HCT116 (cell line): ENCODE measurements around the gene C2orf76. TPM values are rescaled to one million over a fixed set of nuclear protein-coding genes. Genes with fewer than 3 reads are reported as not detected.

ENCODE experiments used
- ATAC-seq: fragments of 200-7000 bp; cut with Tn5 transposase; 2 replicates; pipeline ENCODE4 v1.9.1; 2020; ENCODE audit warnings: mild to moderate bottlenecking, moderate library complexity
- BruUV-seq: library from RNA; stranded (reverse); fragments of 400-500 nt; replicated peaks from 2 replicates; lab custom pipeline; 2021; lab: Mats Ljungman, UMichigan
- CTCF ChIA-PET: fragments of 300-600 bp; sonication (Branson Sonifier 250); formaldehyde crosslinking; loops from one replicate; lab custom pipeline; 2021; ENCODE audit warnings: antibody characterized with exemption; lab: Charles Lee
- POLR2A ChIA-PET: fragments of 300-600, 350-600 bp; sonication (Branson Sonifier 250); formaldehyde crosslinking; loops from one replicate; lab custom pipeline; 2021; ENCODE audit warnings: antibody characterized with exemption; lab: Charles Lee
- RAD21 ChIA-PET, 2 experiments: fragments of 300-600 bp; sonication (Branson Sonifier 250); formaldehyde crosslinking; loops; one replicate each; lab custom pipeline; 2023; ENCODE audit warnings: low total read pairs in 2 of 2; ENCODE audit not compliant: uncharacterized antibody in 2 of 2, unreplicated experiment in 2 of 2, low non-redundant PET in 1 of 2; lab: Charles Lee
- DNase-seq: peaks from one replicate; pipeline ENCODE4 v3.0.0-alpha.2; 2010; ENCODE audit warnings: low read depth, low spot score
- H2AFZ ChIP-seq: fragments of 200-600 bp; shearing (Covaris generic), sonication (generic); 2 replicates; pipeline ENCODE4 v1.6.1; 2017; ENCODE audit warnings: low read depth, mixed run types, mixed read lengths, antibody characterized with exemption, low read length; ENCODE audit not compliant: poor library complexity, severe bottlenecking
- H3K27ac ChIP-seq: 2 replicates; pipeline ENCODE4 v1.5.1; 2012; ENCODE audit warnings: low read depth, low read length
- H3K27me3 ChIP-seq: fragments of 200-600 bp; sonication (generic); 2 replicates; pipeline ENCODE4 v1.6.1; 2016; ENCODE audit warnings: mixed run types, low read length, mixed read lengths; ENCODE audit not compliant: insufficient read depth
- H3K36me3 ChIP-seq, 2 experiments: fragments of 200-500 bp in 1 of 2; fragments of 200-600 bp in 1 of 2; sonication (Bioruptor generic) in 1 of 2; sonication (generic) in 1 of 2; 2 replicates each; pipeline versions ENCODE4 v1.5.1 to v1.6.1; 2014 to 2016; ENCODE audit warnings: low read length in 2 of 2, inconsistent platforms in 1 of 2, mixed read lengths in 1 of 2, mixed run types in 1 of 2; ENCODE audit not compliant: insufficient read depth in 2 of 2, control insufficient read depth in 1 of 2
- H3K4me1 ChIP-seq, 2 experiments: fragments of 200-600 bp in 1 of 2; sonication (generic) in 1 of 2; 2 replicates each; pipeline versions ENCODE4 v1.5.1 to v1.6.1; 2012 to 2017; ENCODE audit warnings: low read length in 2 of 2, inconsistent platforms in 1 of 2, mild to moderate bottlenecking in 1 of 2, mixed read lengths in 1 of 2, mixed run types in 1 of 2, moderate library complexity in 1 of 2; ENCODE audit not compliant: insufficient read depth in 2 of 2, control insufficient read depth in 1 of 2
- H3K4me2 ChIP-seq: fragments of 200-600 bp; sonication (generic); 2 replicates; pipeline ENCODE4 v1.6.1; 2017; ENCODE audit warnings: mixed run types, low read length, mixed read lengths
- H3K4me3 ChIP-seq, 2 experiments: fragments of 200-600 bp in 1 of 2; sonication (generic) in 1 of 2; replicated peaks in 1 of 2; 2 replicates each; pipeline ENCODE4 v1.5.1; 2011 to 2016; ENCODE audit warnings: low read length in 2 of 2, control low read depth in 1 of 2, low read depth in 1 of 2, mild to moderate bottlenecking in 1 of 2, mixed read lengths in 1 of 2, mixed run types in 1 of 2
- H3K79me2 ChIP-seq: fragments of 200-600 bp; sonication (generic); 2 replicates; pipeline ENCODE4 v1.6.1; 2017; ENCODE audit warnings: mild to moderate bottlenecking, mixed run types, low read length, moderate library complexity, mixed read lengths; ENCODE audit not compliant: insufficient read depth
- H3K9ac ChIP-seq: fragments of 200-600 bp; sonication (generic); 2 replicates; pipeline ENCODE4 v1.6.1; 2016; ENCODE audit warnings: low read length, mixed read lengths
- H3K9me2 ChIP-seq: fragments of 200-600 bp; sonication (generic), shearing (Covaris generic); 2 replicates; pipeline ENCODE4 v1.6.1; 2017; ENCODE audit warnings: mixed run types, mild to moderate bottlenecking, moderate library complexity; ENCODE audit not compliant: insufficient read depth
- H3K9me3 ChIP-seq, 2 experiments: fragments of 200-500 bp in 1 of 2; fragments of 200-600 bp in 1 of 2; sonication (Bioruptor generic) in 1 of 2; sonication (generic) in 1 of 2; 2 replicates each; pipeline ENCODE4 v1.6.1; 2014 to 2017; ENCODE audit warnings: low read length in 2 of 2, mixed read lengths in 2 of 2, inconsistent platforms in 1 of 2, low read depth in 1 of 2, mild to moderate bottlenecking in 1 of 2, mixed run types in 1 of 2, moderate library complexity in 1 of 2; ENCODE audit not compliant: control insufficient read depth in 1 of 2, insufficient read depth in 1 of 2
- H4K20me1 ChIP-seq: fragments of 200-600 bp; sonication (generic), shearing (Covaris generic); 2 replicates; pipeline ENCODE4 v1.6.1; 2017; ENCODE audit warnings: mixed run types, mild to moderate bottlenecking, moderate library complexity; ENCODE audit not compliant: insufficient read depth
- CBX3 ChIP-seq: IDR thresholded peaks from 2 replicates; pipeline ENCODE4 v1.6.1; 2012; ENCODE audit warnings: low read depth
- CEBPB ChIP-seq: IDR thresholded peaks from 2 replicates; pipeline ENCODE4 v1.6.1; 2012; ENCODE audit warnings: low read depth
- ELF1 ChIP-seq: IDR thresholded peaks from 2 replicates; pipeline ENCODE4 v1.6.1; 2012; ENCODE audit warnings: low read depth, borderline replicate concordance
- EZH2 ChIP-seq: fragments of 200-600 bp; sonication (generic); IDR thresholded peaks from 2 replicates; pipeline ENCODE4 v1.6.1; 2017; ENCODE audit warnings: antibody characterized with exemption, mixed run types
- FOSL1 ChIP-seq: IDR thresholded peaks from 2 replicates; pipeline ENCODE4 v1.6.1; 2012; ENCODE audit warnings: low read depth
- JUND ChIP-seq: IDR thresholded peaks from 2 replicates; pipeline ENCODE4 v1.6.1; 2012
- MAX ChIP-seq: IDR thresholded peaks from 2 replicates; pipeline ENCODE4 v1.6.1; 2012
- POLR2A ChIP-seq: IDR thresholded peaks from 2 replicates; pipeline ENCODE4 v1.7.0; 2011; ENCODE audit warnings: borderline replicate concordance; ENCODE audit not compliant: insufficient read depth, insufficient read length; ENCODE audit errors: extremely low read depth
- POLR2AphosphoS5 ChIP-seq: IDR thresholded peaks from 2 replicates; pipeline ENCODE4 v1.6.1; 2011; ENCODE audit warnings: mild to moderate bottlenecking, low read depth, low read length, moderate library complexity
- REST ChIP-seq: IDR thresholded peaks from 2 replicates; pipeline ENCODE4 v1.6.1; 2012; ENCODE audit warnings: low read depth
- SIN3A ChIP-seq: IDR thresholded peaks from 2 replicates; pipeline ENCODE4 v1.6.1; 2012; ENCODE audit warnings: low read depth
- SP1 ChIP-seq: IDR thresholded peaks from 2 replicates; pipeline ENCODE4 v1.6.1; 2012; ENCODE audit warnings: low read depth
- TCF7L2 ChIP-seq: IDR thresholded peaks from 2 replicates; pipeline ENCODE4 v1.7.0; 2011; ENCODE audit warnings: borderline replicate concordance, inconsistent platforms; ENCODE audit not compliant: insufficient read depth, insufficient read length; ENCODE audit errors: extremely low read depth
- ZBTB33 ChIP-seq: IDR thresholded peaks from 2 replicates; pipeline ENCODE4 v1.6.1; 2011; ENCODE audit warnings: mild to moderate bottlenecking, low read length, moderate library complexity; ENCODE audit not compliant: insufficient replicate concordance; ENCODE audit errors: extremely low read depth
- intact Hi-C: fragments of 100-400 bp; cut with micrococcal nuclease; formaldehyde crosslinking; loops from 2 replicates; pipeline ENCODE4 v1.10.0; 2022
- total RNA-seq: library from RNA; stranded (reverse); gene quantifications from one replicate; pipeline ENCODE4 v1.2.1, GENCODE V29; 2021; ENCODE audit not compliant: unreplicated experiment

C2orf76 gene
- total RNA-seq, 1 experiment from 2014 or later, result 10.5 TPM

GRCh38 chr2:119253760-119254600 lies 112.7 kb downstream of the C2orf76 start:
- Histone ChIP-seq H3K79me2 (peaks cover 12% of the 10 kb centered on the region; the same call in 1 of the 2 replicates), H3K27me3 (no peaks in the 10 kb centered on the region), H3K27ac (peak overlapping the region; percentile 74), H2AFZ (no peak overlapping the region), H3K4me3 (peak overlapping the region in 1 of 2 experiments; percentile 14; a peak in 1 of 4 replicates), H4K20me1 (no peaks in the 10 kb centered on the region; the same call in 1 of the 2 replicates), H3K4me2 (peak overlapping the region; percentile 68), H3K9ac (peak overlapping the region; percentile 49), H3K4me1 (peaks cover 53 to 81% of the 10 kb centered on the region in 2 experiments), H3K9me2 (no peaks in the 10 kb centered on the region), H3K36me3 (peaks cover 0 to 30% of the 10 kb centered on the region in 2 experiments; a peak in 1 of 4 replicates), H3K9me3 (no peaks in the 10 kb centered on the region)
- TF ChIP-seq ZBTB33 (no peak), POLR2AphosphoS5 (no peak), SIN3A (no peak), JUND (no peak), MAX (no peak), SP1 (no peak), REST (no peak), ELF1 (no peak), POLR2A (no peak), FOSL1 (no peak), CEBPB (no peak), TCF7L2 (no peak), EZH2 (no peak), CBX3 (no peak)
- intact Hi-C loops, result no loop called here
- ATAC-seq (no peak), DNase-seq (no peak)
- no TSS peak for BruUV-seq
- RAD21 ChIA-PET, result no interaction called here
- CTCF ChIA-PET, result interaction anchor here (1.2 kb wide), 1 partner anchor 11 kb away, joined by 4 read pairs; no protein-coding TSS in a partner anchor
- POLR2A ChIA-PET, result interaction anchor here (1.0 kb wide), 1 partner anchor 19 kb away, joined by 3 read pairs; no protein-coding TSS in a partner anchor
